MM.1S (cell line): ENCODE results near the gene RARRES2.
A peak's percentile ranks its signal among the peaks of the same experiment; 100 is the strongest.

Experiments used
- DNase-seq: peaks from one replicate; pipeline ENCODE4 v3.0.0-alpha.2; 2015
- H2AFZ ChIP-seq: fragments of 300-600 bp; sonication (generic); 2 replicates; pipeline ENCODE4 v1.6.0; 2016; ENCODE audit warnings: antibody characterized with exemption, low read length
- H3F3A ChIP-seq: fragments of 300-600 bp; sonication (generic); 2 replicates; pipeline ENCODE4 v1.6.1; 2016; ENCODE audit warnings: mild to moderate bottlenecking, antibody characterized with exemption, low read length, moderate library complexity, mixed read lengths; ENCODE audit not compliant: insufficient read depth
- H3K27ac ChIP-seq: fragments of 300-600 bp; sonication (generic); 2 replicates; pipeline ENCODE4 v1.5.1; 2016; ENCODE audit warnings: mild to moderate bottlenecking, low read length
- H3K27me3 ChIP-seq: fragments of 300-600 bp; sonication (generic); replicated peaks from 2 replicates; pipeline ENCODE4 v1.6.0; 2016; ENCODE audit warnings: low read length; ENCODE audit not compliant: insufficient read depth
- H3K36me3 ChIP-seq: fragments of 300-600 bp; sonication (generic); replicated peaks from 2 replicates; pipeline ENCODE4 v1.6.1; 2016; ENCODE audit warnings: mild to moderate bottlenecking, low read length, mixed read lengths; ENCODE audit not compliant: insufficient read depth
- H3K4me1 ChIP-seq: fragments of 300-600 bp; sonication (generic); 2 replicates; pipeline ENCODE4 v1.6.1; 2016; ENCODE audit warnings: low read length, mixed read lengths
- H3K4me2 ChIP-seq: fragments of 300-600 bp; sonication (generic); 2 replicates; pipeline ENCODE4 v1.6.0; 2016; ENCODE audit warnings: low read depth, low read length
- H3K4me3 ChIP-seq: fragments of 300-600 bp; sonication (generic); 2 replicates; pipeline ENCODE4 v1.5.1; 2016; ENCODE audit warnings: low read length, mixed read lengths
- H3K79me2 ChIP-seq: fragments of 300-600 bp; sonication (generic); 2 replicates; pipeline ENCODE4 v1.6.1; 2016; ENCODE audit warnings: mixed run types, low read length, mixed read lengths
- H3K9ac ChIP-seq: fragments of 300-600 bp; sonication (generic); 2 replicates; pipeline ENCODE4 v1.6.1; 2016; ENCODE audit warnings: low read length, mixed read lengths
- H3K9me2 ChIP-seq: fragments of 300-600 bp; sonication (generic); replicated peaks from 2 replicates; pipeline ENCODE4 v1.6.1; 2016; ENCODE audit warnings: mild to moderate bottlenecking, low read length, mixed read lengths; ENCODE audit not compliant: insufficient read depth
- H3K9me3 ChIP-seq: fragments of 300-600 bp; sonication (generic); replicated peaks from 2 replicates; pipeline ENCODE4 v1.6.1; 2016; ENCODE audit warnings: mild to moderate bottlenecking, low read length, mixed read lengths; ENCODE audit not compliant: insufficient read depth
- H4K20me1 ChIP-seq: fragments of 300-600 bp; sonication (generic); 2 replicates; pipeline ENCODE4 v1.6.1; 2016; ENCODE audit warnings: mild to moderate bottlenecking, low read length, moderate library complexity, mixed read lengths; ENCODE audit not compliant: insufficient read depth
- CTCF ChIP-seq: fragments of 300-600 bp; sonication (generic); IDR thresholded peaks from 2 replicates; pipeline ENCODE4 v1.5.1; 2016; ENCODE audit warnings: antibody characterized with exemption, low read length, mixed read lengths
- EZH2 ChIP-seq: fragments of 300-600 bp; sonication (generic); optimal IDR thresholded peaks from 2 replicates; pipeline ENCODE3; 2017; ENCODE audit warnings: low read depth, mild to moderate bottlenecking, antibody characterized with exemption, low read length, mixed read lengths
- EZH2phosphoT487 ChIP-seq: fragments of 300-600 bp; sonication (generic); IDR thresholded peaks from 2 replicates; pipeline ENCODE4 v1.6.1; 2018; ENCODE audit warnings: antibody characterized with exemption, low read length

RARRES2 gene

GRCh38 chr7:150374472-150374871, 33.0 kb upstream of the RARRES2 start:
- H3K9ac ChIP-seq: peak overlapping the region; percentile 26; the same call in 1 of the 2 replicates
- no peaks in the 10 kb centered on the region for H3K9me3 ChIP-seq
- no peak overlapping the region for H3K4me3 ChIP-seq
- H3K36me3 ChIP-seq: 0 out of 2 replicates have a peak, but pooled peaks cover 7% of the 10 kb centered on the region
- H3K9me2 ChIP-seq: no peaks in the 10 kb centered on the region
- H3K4me2 ChIP-seq: peak overlapping the region; percentile 49
- H3K27ac ChIP-seq: peak overlapping the region; percentile 89
- peaks cover 62% of the 10 kb centered on the region for H3K79me2 ChIP-seq
- H3K4me1 ChIP-seq: peaks cover 84% of the 10 kb centered on the region
- H2AFZ ChIP-seq: no peak overlapping the region
- H4K20me1 ChIP-seq: no peaks in the 10 kb centered on the region
- no peak for TF ChIP-seq EZH2phosphoT487
- no peak for TF ChIP-seq CTCF
- TF ChIP-seq EZH2: no peak
- H3F3A ChIP-seq: peaks cover 89% of the 10 kb centered on the region
- no peaks in the 10 kb centered on the region for H3K27me3 ChIP-seq
- no peak for DNase-seq

GRCh38 chr7:150374026-150374425, 32.6 kb upstream of the RARRES2 start:
- peaks cover 67% of the 10 kb centered on the region for H3K79me2 ChIP-seq
- H3K36me3 ChIP-seq: 0 out of 2 replicates have a peak, but pooled peaks cover 7% of the 10 kb centered on the region
- H2AFZ ChIP-seq: no peak overlapping the region
- no peaks in the 10 kb centered on the region for H3K9me3 ChIP-seq
- TF ChIP-seq EZH2phosphoT487 (no peak), CTCF (no peak), EZH2 (no peak)
- peaks cover 89% of the 10 kb centered on the region for H3F3A ChIP-seq
- no peaks in the 10 kb centered on the region for H3K27me3 ChIP-seq
- H3K4me2 ChIP-seq: peak overlapping the region; percentile 49; the same call in 1 of the 2 replicates
- H4K20me1 ChIP-seq: no peaks in the 10 kb centered on the region
- no peak for DNase-seq
- H3K4me1 ChIP-seq: peaks cover 84% of the 10 kb centered on the region
- H3K9ac ChIP-seq: peak overlapping the region; percentile 26; the same call in 1 of the 2 replicates
- no peak overlapping the region for H3K4me3 ChIP-seq
- H3K9me2 ChIP-seq: no peaks in the 10 kb centered on the region
- H3K27ac ChIP-seq: peak overlapping the region; percentile 89

GRCh38 chr7:150373049-150373801, 31.8 kb upstream of the RARRES2 start:
- Histone ChIP-seq H3K9me2 (no peaks in the 10 kb centered on the region), H3K9me3 (no peaks in the 10 kb centered on the region), H3F3A (peaks cover 87% of the 10 kb centered on the region), H3K4me2 (peak overlapping the region; percentile 49), H3K9ac (peak overlapping the region; percentile 26), H4K20me1 (no peaks in the 10 kb centered on the region), H3K27ac (peak overlapping the region; percentile 89), H3K36me3 (0 out of 2 replicates have a peak, but pooled peaks cover 7% of the 10 kb centered on the region), H3K4me1 (peaks cover 81% of the 10 kb centered on the region), H2AFZ (no peak overlapping the region), H3K27me3 (no peaks in the 10 kb centered on the region), H3K79me2 (peaks cover 70% of the 10 kb centered on the region), H3K4me3 (no peak overlapping the region)
- peak; percentile 63 for DNase-seq
- no peak for TF ChIP-seq CTCF
- no peak for TF ChIP-seq EZH2phosphoT487
- TF ChIP-seq EZH2: no peak
